GM21528 (cell line): Measurements from ENCODE around the gene CNTNAP2.
A peak's percentile ranks its signal among the peaks of the same experiment; 100 is the strongest.

ENCODE experiments used
- ATAC-seq: cut with Tn5 transposase; IDR thresholded peaks from one replicate; pipeline ENCODE4 v1.9.1; 2021; ENCODE audit warnings: mild to moderate bottlenecking, moderate library complexity; ENCODE audit not compliant: unreplicated experiment, low FRiP score

CNTNAP2 gene

DNA sequence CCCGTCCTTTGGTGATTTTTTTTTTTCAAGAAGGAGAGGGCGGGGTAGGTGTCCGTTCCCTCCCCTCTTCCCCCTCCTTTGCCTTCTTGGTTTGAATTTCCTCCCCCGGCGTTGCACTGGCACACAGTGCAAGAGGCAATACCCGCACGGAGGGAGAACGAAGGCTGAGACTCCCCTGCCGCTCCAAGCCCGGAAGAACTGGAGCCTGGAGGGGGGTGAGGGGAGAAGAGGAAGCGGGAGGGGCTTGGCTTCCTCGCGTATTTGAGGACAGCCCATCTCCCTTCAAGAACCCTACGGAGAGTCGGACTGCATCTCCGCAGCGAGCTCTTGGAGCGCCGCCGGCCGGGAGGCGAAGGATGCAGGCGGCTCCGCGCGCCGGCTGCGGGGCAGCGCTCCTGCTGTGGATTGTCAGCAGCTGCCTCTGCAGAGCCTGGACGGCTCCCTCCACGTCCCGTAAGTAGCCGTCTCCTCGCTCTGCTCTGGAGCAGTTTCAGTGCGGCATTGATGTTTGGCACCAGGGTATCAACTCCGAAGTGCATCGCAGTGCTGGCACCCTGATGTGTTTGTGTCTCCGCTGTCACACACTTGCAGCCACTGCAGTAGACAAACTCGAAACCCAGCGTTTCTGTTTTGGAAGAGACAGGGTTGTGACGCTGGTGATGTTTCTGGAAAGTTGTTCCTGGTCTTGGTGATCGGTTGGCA lies at the start of gene CNTNAP2:
Gene CNTNAP2 (plus strand): TSS at position 281 of the 702 bp plus-strand sequence. CDS start 76 bp downstream, at position 357.
- ATAC-seq: no peak

DNA sequence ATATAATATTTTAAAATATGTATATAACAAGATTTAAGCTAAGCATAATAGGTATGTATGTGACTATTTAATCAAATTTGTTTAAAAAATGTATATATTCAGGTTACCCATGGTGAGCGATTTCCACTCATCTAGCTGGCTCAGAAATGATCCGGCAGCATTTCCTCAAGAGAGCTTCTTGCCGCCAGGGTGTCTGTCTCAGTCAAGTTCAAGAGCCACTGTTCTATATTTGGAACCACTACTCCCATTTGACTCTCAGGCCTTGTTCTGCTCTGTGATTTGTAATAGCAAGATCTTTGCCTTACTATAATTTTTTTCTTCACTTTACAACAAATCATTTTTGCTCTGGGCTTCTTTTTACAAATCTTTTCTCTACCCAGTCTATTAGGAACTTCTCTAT lies 48.7 kb upstream of the CNTNAP2 start:
- no peak for ATAC-seq

DNA sequence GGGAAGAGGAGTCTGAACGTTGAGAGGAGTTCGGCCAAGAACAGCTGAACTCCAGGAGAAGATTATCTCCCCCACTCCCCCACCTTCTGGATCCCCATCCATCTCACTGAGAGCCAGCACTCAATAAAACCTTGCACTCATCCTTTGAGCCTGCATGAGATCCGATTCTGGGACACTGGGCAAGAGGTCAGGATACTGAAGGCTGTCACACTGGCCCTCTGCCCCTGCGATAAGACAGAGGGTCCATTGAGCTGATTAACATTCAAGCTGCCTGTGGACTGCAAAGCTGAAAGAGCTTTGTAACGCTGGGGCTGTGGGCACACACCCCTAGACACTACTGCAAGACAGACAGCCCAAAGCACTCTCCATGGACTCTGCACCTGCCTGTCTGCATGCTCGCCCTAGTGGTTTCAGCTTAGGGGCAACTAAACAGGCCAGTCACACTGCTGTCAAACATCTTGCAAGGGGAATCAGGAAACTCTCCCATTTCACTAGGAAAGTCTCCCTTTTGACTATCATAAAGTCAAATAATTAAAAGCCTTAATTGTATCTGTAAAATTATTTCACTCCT lies 42.3 kb upstream of the CNTNAP2 start:
- no peak for ATAC-seq

DNA sequence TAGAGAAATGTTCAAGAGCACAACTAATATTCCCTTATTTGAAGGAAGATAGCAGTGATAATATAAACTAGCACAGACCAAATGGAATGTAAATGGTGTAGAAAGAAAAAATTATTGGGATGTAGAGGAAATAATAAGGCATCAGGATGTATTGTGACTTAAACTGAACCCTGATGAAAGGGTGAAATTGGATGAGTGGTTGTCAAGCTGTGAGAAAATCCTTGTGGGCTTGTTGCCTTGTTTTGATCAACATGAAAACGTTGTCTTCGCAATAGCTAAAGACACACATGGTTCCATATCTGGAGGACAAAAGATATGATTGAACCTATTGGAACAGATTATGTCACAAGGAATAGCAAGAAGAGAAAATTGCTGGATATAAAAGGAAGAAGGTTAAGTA lies 40.3 kb upstream of the CNTNAP2 start:
- no peak for ATAC-seq

DNA sequence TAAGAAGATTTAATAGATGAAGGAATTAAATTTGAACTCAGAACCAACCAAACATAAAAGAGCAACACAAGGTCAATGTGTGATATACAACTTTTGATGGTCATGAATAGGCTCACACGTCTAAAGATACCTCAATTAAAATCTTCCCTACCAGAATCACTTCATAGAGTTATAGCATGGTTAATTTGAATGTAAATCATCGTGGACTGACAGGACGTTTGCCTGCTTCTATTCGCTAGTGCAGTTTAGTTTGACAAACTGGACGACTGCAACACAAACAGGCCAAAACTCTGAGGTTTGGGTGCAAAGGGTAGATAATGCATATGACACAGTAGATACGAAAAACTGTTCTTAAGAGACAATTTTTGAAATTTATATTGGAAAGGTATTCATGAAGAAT lies 32.5 kb upstream of the CNTNAP2 start:
- no peak for ATAC-seq

DNA sequence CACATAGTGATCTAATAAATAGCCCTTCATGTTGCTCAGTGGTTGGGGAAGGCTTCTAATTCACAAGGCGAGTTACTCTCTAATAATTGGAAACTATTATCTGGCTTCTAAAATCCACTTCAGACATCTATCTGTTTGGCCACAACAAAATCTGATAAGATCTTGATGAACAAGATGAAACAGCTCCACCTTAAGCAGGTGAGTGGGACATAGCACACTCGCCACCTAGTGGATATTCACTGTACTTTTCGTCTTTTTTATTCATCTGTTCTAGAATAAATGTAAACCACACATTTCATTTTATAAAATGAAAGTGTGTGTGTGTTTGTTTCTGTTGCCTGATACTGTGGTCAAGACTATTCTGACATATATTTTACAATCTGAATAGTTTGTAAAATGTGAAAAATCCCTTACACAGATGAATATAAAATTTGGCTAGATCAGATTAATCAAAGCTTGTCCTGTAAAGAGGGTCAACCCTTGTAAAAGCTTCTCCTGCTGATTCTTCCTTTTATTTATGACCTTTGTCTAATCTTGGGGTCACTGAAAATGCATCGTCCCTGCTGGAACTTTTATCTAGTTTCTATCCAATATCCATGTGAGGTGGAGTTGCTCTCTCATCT lies 26.5 kb upstream of the CNTNAP2 start:
- peak; percentile 80 for ATAC-seq

DNA sequence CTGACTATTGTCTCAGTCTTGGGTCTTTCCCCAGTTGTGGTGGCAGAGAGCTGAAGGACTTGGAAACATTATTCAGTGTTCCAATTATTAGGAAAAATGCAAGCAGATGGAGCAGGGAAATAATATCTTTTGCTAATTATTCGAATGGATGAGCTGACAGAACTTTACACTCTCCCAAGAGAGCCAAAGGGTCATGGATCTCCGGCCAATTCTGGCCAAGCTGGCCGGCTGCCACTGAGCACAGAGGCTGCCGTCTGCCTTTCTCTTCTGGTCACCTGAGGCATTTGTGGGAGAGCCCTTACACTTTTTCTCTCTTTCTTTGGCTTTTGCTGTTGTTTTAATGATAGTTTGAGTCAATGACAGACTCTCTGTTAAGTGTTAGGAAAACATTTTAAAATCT lies 22.2 kb upstream of the CNTNAP2 start:
- ATAC-seq: no peak

DNA sequence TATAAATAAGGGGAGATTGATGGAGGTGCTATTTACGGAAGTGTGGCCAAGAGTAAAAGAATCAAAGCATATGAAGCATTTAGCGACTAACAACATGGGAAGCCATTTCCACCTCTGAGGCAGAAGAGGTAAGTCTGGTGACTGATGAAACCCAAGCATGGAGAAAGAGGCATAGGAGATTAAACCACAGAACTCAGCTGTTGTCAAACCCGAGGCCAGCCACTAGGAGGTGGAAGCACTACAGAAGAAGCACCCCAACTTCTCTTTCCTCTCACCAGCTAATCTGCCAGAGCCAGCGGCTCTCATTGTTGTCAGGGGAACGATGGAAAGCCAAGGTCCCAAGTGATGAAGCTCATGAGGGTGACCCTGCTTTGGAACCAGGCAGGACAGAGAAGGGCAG lies 19.6 kb upstream of the CNTNAP2 start:
- no peak for ATAC-seq

DNA sequence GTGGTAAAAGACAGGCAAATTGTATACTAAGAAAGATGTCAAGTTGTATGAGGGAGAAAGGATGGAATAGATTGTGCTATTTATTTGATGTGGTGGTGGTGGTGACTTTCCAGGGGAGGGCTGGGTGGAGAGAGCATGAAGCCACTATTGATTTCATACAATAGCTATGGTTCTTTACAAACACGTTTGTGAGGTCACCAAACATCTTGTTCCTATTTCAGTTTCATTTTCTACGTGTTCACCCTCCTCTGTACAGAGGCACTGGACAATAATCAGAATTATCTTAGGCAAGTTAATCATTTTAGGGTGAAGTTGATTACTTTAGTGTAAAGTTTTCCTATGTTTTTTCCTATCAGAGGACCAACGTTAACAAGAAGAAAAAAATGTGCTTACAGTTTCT lies 10.3 kb upstream of the CNTNAP2 start:
- no peak for ATAC-seq

DNA sequence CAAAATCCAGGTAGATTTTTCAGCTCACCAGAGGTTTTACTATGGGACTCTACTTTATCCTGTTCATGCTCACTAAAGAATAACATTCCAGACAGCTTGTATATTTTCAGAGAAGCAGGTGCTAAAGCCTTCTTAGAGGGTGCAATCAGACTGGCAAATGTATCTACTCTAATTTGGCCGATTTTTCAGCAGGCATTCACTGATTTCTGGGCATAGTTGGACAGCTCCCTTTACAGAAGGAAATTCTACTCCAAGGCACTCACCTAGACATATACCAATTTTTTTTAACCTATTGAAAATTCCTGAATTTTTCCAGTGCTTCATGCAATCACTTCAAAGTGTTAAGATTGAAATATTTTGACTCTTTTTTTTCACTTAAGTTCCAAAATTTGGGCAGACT lies 3.8 kb upstream of the CNTNAP2 start:
- no peak for ATAC-seq

DNA sequence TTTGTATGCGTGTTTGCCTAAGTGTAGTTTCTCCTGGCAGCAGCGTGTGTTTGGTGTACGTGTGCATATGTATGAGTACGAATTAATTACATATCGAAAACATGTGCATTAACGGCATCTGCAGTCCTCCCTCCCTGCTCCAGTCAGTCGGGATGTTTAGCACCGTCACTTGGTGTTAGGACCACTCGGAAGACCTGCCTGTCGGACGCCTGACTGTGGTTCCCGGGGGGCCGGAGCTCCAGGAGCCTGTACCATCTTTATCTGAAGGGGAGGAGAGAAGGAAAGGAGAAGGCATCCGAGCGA lies 1.1 kb upstream of the CNTNAP2 start:
- ATAC-seq: no peak

DNA sequence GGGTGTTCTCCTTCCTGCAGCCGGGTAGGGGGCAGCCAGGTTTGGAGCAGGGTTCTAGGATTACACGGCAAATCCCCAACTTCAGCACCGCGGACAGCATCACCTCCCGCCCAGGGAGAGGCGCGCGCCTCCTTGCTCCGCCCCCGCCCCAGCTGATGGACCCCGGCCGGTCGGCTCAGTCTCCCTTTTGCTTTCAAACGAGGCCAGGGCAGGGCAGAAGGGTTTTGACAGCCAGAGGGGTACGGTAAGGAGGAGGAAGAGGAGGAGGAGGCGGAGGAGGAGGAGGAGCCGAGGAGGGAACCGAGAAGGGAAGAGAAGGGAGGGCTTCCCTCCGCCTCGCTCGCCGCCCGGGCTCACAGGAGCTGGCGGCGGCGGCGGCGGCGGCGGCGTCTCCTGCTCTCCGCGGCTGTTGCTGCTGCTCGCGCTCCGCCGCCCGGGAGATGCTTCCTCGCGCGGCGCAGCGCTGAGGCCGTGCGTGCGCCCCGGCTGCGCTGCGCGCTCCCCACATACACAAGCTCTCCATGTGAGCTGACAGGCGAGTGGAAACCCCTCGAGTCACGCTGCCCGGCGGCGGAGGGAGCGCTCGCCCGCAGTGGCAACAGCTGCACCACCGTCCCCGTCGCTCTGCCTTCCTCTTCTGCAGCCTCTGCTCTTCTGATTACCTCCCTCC lies 615 bp upstream of the CNTNAP2 start:
- ATAC-seq: no peak

DNA sequence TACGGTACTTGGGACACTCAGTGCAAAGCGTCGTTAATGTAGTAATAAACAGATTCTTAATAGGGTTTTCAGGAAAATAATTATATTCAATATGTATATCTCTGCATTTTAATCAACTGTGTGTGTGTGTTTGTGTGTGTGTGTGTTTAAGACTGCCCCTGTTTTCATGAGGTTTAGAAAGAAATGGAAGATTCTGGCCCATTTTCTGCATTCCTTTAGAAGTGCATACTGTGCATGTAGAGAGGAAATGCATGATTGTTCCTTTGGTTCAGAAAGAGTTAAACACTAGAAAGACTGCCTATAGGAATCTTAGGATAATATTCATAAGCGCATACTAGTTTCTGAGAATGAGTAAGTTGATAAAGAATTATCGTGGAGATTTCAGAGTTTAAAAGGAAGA lies 975 bp downstream of the CNTNAP2 start:
- no peak for ATAC-seq

DNA sequence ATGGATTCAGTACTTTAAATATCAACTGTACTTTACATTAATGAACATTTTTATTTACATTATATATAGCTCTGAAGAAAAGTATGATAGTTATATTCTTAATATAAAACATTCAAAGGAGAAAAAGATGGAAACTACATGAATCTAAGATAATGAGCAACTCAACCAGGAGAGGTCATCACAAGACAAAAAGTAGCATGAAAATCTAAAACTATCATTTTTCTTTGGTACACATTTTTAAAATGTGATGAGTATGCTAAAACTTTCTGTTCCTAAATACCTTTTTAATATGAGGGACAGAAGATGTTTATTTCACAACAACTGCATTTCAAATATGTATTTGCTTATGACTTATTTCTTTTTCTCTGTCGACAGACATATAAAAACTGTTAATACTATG lies 2.4 kb downstream of the CNTNAP2 start:
- ATAC-seq: no peak

DNA sequence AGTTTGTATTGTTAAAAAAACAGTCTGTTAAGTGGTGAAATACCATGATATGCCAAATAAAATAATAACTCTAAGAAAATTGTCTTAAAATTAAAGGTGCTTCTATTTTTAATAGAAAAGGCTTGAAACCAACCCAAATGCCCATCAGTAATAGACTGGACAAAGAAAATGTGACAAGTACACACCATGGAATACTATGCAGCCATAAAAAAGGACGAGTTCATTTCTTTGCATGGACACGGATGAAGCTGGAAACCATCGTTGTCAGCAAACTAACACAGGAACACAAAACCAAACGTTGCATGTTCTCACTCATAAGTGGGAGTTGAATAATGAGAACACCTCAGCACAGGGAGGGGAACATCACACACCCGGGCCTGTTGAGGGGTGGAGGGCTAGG lies 7.1 kb downstream of the CNTNAP2 start:
- no peak for ATAC-seq

DNA sequence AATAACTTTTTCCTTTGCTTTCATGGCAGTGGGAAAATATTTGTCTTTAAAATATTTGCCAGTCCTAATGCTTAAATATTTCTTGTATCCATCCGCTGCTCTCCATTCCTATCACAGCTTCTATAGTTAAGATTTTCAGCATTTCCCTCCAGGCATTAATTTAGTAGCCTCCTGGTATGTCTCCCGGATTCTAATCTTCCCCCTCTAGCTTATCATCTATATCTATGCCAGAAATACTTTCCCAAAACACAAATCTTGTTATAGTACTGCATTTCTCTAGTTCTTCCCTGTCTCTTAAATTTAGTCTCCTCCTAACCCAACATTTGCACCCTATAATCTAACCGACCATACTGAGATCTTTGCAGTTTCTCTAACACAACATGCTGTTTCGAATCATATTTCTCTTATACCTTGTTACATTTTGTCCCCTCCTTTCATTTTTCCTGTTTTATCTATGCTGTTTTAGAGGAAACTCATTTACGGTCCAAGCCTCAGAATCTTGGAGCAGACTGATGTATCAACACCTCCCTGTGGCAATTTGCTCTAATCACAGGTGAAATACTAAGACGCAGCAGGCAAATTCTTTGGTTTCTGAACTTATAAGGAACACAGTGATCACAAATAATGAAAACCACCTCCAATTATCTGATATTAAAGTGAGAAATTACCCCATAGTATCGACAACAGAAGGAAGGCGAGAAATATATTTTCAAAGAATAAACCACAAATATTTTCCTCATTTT lies 10.3 kb downstream of the CNTNAP2 start:
- ATAC-seq: no peak

DNA sequence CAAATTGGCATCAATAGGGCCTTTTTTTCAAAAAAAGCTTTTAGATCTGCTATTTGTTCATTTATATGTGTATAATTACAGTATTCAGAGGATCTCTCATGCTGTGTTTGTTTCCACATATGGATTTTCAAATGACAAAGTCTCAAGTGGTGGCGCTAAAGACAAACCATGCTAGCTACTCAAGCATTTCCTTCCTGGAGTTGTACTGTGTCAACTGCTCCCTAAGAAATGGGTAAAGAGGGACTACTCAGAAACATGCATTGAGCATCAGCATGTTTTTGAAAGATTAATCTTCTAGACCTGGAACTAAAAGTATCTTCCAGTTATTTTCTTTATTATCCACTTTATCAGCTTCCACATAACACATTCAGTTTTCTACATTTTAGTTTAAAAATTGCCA lies 12.7 kb downstream of the CNTNAP2 start:
- ATAC-seq: no peak

DNA sequence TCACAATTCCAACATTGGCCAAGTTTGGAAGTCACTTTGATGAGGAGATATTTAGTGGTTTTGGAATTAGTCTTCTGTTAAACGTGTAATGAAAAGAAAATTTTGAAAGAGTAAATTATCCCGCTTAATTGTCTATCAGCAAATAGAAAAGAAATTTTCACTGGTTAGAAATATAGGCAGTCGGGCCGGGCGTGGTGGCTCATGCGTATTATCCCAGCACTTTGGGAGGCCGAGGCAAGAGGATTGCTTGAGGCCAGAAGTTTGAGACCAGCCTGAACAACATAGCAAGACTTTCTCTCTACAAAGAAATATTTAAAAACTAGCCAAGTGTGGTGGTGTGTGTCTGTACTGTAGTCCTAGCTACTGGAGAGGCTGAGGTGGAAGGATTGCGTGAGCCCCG lies 13.4 kb downstream of the CNTNAP2 start:
- no peak for ATAC-seq

DNA sequence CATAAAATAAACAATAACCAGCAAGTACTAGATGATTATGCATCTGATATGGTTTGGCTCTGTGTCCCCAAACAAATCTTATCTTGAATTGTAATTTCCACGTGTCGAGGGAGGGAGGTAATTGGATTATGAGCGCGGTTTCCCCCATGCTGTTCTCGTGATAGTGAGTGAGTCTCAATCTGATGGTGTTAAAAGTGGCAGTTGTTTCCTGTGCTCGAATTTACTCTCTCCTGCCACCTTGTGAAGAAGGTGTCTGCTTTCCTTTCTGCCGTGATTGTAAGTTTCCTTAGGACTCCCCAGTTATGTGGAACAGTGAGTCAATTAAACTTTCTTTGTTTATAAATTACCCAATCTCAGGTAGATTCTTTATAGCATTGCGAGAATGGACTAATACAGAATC lies 15.1 kb downstream of the CNTNAP2 start:
- no peak for ATAC-seq

DNA sequence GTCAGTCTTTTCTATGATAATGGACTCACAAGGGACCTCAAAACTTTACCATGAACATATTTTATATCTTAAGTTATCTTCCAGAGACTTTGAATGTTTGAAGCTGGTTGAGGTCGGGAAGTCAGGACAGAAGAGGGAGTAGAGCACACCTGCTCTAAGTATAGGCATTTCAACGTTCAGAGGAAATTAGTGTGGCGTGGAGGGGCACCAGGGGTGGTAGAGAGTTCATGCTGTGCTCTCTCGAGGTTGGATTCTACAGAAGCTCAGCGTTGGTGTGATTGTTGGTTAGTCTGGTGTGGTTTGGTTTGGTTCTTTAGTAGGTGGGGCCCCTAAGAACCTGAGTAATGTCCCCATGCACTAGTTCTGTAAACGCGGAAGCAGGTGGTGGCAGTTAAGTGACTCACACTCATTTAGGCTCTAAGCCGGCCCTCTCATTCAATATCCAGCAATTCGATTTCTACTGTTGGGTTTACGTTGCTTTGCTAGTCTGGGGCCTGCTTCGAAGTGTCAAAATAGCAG lies 19.8 kb downstream of the CNTNAP2 start:
- no peak for ATAC-seq

DNA sequence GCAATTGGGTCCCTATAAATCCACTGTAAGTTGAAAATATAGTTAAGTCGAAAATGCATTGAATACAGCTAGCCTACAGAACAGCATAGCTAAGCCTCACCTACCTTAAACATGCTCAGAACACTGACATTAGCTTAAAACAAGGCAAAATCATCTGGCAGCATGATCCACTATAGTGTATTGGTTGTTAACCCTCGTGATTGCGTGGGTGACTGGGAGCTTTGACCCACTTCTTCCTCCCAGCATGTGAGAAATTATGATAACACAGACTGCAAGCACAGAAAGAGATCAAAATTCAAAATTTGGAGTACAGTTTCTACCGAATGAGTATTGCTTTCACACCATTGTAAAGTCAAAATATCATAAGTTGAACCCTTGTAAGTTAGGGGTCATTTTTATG lies 22.3 kb downstream of the CNTNAP2 start:
- no peak for ATAC-seq
